HL-60 (cell line): Measurements from ENCODE around the gene ALK.

Source experiments
- POLR2AphosphoS5 ChIP-seq: IDR thresholded peaks from 2 replicates; pipeline ENCODE4 v1.6.1; 2012; ENCODE audit warnings: low read depth
- TF ChIP-seq, protein P1 (sequence below): IDR thresholded peaks from one replicate; pipeline ENCODE4 v1.5.1; 2011; ENCODE audit warnings: low read length, control low read depth, inconsistent platforms; ENCODE audit not compliant: insufficient read depth

DNA sequence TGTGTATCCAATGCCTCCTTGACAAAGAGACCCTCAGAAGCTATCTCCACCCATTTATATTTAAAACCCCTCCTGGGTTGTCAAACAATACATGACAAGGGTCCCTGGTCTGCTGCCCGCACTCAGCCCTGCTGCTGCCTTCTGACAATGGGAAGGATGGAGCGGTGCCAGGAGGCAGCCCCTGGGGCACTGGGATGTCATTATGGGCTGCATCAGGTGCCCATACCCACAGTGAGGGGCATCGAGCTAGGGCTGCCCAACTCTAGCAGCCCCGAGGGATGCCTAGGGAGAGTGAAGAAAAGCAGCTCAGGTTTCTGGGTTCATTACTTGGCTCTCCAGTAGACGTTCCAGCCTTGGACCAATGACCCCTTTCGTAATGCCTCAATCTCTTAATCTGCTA, 301.7 kb downstream of the ALK start:
- TF ChIP-seq, protein P1, sequence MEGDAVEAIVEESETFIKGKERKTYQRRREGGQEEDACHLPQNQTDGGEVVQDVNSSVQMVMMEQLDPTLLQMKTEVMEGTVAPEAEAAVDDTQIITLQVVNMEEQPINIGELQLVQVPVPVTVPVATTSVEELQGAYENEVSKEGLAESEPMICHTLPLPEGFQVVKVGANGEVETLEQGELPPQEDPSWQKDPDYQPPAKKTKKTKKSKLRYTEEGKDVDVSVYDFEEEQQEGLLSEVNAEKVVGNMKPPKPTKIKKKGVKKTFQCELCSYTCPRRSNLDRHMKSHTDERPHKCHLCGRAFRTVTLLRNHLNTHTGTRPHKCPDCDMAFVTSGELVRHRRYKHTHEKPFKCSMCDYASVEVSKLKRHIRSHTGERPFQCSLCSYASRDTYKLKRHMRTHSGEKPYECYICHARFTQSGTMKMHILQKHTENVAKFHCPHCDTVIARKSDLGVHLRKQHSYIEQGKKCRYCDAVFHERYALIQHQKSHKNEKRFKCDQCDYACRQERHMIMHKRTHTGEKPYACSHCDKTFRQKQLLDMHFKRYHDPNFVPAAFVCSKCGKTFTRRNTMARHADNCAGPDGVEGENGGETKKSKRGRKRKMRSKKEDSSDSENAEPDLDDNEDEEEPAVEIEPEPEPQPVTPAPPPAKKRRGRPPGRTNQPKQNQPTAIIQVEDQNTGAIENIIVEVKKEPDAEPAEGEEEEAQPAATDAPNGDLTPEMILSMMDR, result no peak
- TF ChIP-seq POLR2AphosphoS5, result no peak
